Memory B cell (primary cell): Measurements from ENCODE around the gene ZDHHC22.

Source experiments
- ATAC-seq: fragments of 150-1000 bp; cut with Tn5 transposase; 2 replicates; pipeline ENCODE4 v1.10.0; 2021; ENCODE audit warnings: low read depth, mild to moderate bottlenecking, moderate library complexity
- DNase-seq, 2 donors: peaks; one replicate each; pipeline ENCODE4 v3.0.0; 2022; ENCODE audit warnings: low spot score in 2 of 2
- H3K27ac Mint-ChIP-seq: one replicate; pipeline ENCODE4 v1.8.0; 2022; ENCODE audit warnings: mild to moderate bottlenecking, moderate library complexity, mixed read lengths
- H3K27me3 Mint-ChIP-seq: one replicate; pipeline ENCODE4 v1.8.0; 2022; ENCODE audit warnings: mixed read lengths
- H3K36me3 Mint-ChIP-seq: one replicate; pipeline ENCODE4 v1.8.0; 2022; ENCODE audit warnings: mild to moderate bottlenecking, mixed read lengths
- H3K4me1 Mint-ChIP-seq: one replicate; pipeline ENCODE4 v1.8.0; 2022; ENCODE audit warnings: mixed read lengths
- H3K4me3 Mint-ChIP-seq: one replicate; pipeline ENCODE4 v1.8.0; 2022; ENCODE audit warnings: mild to moderate bottlenecking, moderate library complexity, mixed read lengths
- H3K9me3 Mint-ChIP-seq: one replicate; pipeline ENCODE4 v1.8.0; 2022; ENCODE audit warnings: mixed read lengths

ZDHHC22 gene

DNA sequence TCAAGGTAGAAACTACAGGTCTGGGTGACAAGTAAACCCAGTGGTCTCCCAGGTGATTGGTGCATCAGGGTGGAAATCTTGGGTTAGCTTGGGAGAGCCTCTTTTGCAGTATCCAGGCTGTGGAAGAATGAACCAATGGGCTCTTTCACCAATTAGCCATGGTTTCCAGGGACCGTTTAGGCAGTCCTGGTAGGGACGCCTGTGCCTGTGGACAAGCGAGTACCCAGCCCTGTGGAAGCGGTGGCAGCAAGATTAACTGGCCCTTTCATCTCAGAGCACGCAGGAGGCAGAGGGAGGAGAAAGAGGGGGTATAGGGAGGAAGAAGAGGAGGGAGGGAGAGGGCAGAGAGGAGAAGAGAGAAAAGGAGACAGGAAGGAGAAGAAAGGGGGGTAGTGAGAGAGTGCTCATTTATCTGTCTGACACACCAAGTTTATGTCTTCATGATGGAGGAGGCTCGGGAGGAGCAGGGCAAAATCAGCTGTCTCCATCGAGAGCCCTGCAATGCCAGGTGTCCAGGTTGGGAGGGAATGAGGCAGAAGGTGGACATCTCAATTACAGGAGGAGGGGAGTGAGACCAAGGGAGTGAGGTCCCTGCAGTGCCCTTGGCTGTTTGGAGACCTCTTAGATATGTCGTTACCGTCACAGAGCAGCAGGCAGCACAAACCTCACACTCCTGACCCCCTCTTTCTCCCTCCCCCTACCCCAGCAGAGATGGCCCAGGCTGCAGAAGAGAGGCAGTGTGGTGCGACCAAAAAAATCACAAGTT is 4.6 kb upstream of the ZDHHC22 start:
- Mint-ChIP-seq H3K4me3 (no peak overlapping the region), H3K9me3 (no peaks in the 10 kb centered on the region), H3K4me1 (peaks cover 3% of the 10 kb centered on the region), H3K27me3 (peaks cover 24% of the 10 kb centered on the region), H3K27ac (no peak overlapping the region), H3K36me3 (no peaks in the 10 kb centered on the region)
- DNase-seq = no peak
- ATAC-seq = no peak

DNA sequence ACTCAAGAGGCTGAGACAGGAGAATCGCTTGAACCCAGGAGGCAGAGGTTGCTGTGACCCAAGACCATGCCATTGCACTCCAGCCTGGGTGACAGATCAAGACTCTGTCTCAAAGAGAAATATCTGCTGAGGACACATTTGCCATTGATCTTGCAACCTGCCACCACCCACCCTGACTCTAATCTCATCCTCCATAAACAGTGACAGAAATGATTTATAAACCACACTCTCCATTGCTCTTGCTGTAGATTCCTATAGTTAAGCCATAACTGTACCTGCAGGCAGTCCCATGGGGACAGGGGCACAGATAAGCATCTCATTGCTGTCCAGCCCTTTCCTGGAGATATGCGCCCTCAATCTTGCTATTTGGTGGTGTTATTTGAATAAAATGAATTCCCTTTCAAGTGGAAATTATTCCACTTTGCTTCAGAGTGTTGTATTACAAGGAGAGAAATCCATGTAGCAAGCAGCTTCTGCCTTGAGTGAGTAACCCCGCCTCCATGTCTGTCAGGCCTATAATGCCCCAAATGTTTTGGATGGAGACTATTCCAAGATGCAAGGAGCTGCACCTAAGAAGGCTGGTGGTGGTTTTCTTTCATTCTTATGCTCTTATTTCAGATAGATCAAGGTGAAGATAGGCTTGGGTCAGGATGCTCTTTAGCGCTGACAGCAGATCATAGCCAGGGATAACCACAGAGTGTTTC is 3.0 kb upstream of the ZDHHC22 start:
- H3K4me3 Mint-ChIP-seq = no peak overlapping the region
- H3K36me3 Mint-ChIP-seq = no peaks in the 10 kb centered on the region
- H3K4me1 Mint-ChIP-seq = peaks cover 11% of the 10 kb centered on the region
- ATAC-seq (no peak), DNase-seq (no peak)
- peaks cover 27% of the 10 kb centered on the region for H3K27me3 Mint-ChIP-seq
- H3K9me3 Mint-ChIP-seq = no peaks in the 10 kb centered on the region
- no peak overlapping the region for H3K27ac Mint-ChIP-seq

DNA sequence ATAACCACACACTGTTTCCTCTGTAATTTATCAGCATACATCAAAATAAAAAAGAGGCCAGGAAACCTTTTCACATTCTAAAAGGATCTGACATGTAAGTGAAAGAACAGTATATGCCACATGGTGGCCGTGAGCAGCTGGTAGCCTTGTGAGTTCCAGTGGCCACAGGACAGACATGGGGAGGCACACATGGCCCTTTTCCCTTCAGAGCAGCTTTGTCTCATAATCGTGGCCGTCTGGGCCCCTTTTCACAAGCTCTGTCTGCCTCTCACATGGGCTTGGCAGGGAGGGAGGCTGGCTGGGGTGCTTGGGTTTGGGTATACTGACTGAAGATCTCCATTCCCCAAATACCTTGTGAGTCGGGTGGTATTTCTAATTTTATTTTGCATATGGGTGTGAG is 1.5 kb upstream of the ZDHHC22 start:
- Mint-ChIP-seq H3K4me3 (no peak overlapping the region), H3K27ac (no peak overlapping the region), H3K27me3 (peaks cover 34% of the 10 kb centered on the region), H3K4me1 (peaks cover 17% of the 10 kb centered on the region), H3K9me3 (no peaks in the 10 kb centered on the region), H3K36me3 (no peaks in the 10 kb centered on the region)
- DNase-seq = no peak
- ATAC-seq = no peak

DNA sequence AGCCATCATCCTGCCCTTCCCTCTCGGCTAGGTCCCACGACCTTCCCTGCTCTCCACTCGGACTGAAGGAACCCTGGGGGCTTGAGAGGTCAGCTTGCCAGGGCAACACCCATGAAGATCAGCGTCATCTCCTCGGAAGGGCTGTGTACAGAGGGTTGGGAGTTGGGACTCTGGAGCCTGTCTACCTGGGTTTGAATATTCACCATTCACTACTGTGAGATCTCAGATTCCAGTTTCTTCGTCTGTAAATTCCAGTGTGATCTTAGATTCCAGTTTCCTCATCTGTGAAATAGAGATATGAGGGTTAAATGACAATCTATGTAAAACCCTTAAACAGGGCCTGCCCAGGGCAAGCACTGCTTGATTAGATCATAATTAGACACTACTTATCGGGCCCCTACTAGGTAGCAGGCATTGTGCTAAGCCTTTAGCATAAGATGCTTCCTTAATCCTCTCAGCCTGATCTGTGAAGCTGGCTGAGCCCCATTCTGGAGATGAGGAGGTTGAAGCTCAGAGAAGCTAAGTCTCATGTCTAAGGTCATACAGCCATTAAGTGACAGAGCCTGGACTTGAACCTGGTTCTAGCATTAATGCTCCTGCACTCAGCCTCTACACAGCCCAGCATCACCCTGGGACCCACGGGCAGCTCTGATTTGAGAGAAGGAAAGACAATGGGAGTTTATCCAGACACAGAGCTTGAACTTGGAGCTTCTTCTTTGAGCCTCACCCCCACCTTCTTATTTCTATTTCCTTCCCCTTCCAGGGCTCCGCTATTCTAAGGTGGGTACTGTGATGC is 612 bp upstream of the ZDHHC22 start:
- no peaks in the 10 kb centered on the region for H3K9me3 Mint-ChIP-seq
- peaks cover 38% of the 10 kb centered on the region for H3K27me3 Mint-ChIP-seq
- peak overlapping the region; percentile 72 for H3K4me3 Mint-ChIP-seq
- DNase-seq (no peak), ATAC-seq (no peak)
- H3K4me1 Mint-ChIP-seq = peaks cover 17% of the 10 kb centered on the region
- no peaks in the 10 kb centered on the region for H3K36me3 Mint-ChIP-seq
- no peak overlapping the region for H3K27ac Mint-ChIP-seq

DNA sequence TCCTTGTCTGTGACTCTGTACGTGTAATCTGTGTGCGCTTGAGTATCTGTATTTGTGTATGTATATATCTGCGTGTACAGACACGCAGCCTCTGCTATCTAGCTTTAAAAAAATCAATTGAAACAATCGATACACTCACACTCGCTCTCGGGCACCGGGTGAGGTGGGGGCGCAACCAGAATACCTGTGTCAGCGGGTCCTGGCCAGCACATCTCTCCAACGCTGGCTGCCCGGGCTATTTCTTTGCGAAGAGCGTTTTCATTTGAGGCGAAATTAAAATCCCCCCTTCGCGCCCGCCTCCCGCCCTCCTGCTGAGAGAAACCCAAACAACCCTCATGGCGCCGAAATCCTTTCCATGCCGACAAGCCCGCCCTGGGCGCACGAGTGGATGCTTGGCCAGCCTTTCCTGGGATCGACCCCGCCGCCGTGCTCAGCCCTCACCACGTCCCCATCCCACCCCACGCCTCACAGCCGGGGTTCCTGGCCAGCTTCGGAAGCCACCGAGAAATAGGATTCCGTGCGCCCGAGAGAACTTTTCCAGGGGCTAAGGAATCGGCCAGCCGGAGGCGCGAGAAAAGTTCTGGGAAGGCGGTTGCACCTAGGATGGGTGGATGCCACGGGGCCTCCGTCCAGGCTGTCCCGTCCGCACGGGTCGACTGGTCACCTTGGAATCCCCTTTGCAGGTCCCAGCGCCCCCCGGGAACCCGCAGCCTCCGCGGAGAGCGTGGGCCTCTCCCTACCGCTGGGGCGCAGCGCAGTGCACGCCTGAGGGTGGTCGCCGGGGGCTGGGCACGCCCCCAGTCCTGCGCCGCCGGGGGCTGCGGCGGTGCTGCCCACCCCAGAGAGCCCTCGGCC is 1.0 kb downstream of the ZDHHC22 start:
- H3K9me3 Mint-ChIP-seq = no peaks in the 10 kb centered on the region
- peak overlapping the region; percentile 69 for H3K4me3 Mint-ChIP-seq
- no peak for ATAC-seq
- no peaks in the 10 kb centered on the region for H3K36me3 Mint-ChIP-seq
- peaks cover 38% of the 10 kb centered on the region for H3K27me3 Mint-ChIP-seq
- H3K27ac Mint-ChIP-seq = no peak overlapping the region
- peaks cover 20% of the 10 kb centered on the region for H3K4me1 Mint-ChIP-seq
- no peak for DNase-seq

DNA sequence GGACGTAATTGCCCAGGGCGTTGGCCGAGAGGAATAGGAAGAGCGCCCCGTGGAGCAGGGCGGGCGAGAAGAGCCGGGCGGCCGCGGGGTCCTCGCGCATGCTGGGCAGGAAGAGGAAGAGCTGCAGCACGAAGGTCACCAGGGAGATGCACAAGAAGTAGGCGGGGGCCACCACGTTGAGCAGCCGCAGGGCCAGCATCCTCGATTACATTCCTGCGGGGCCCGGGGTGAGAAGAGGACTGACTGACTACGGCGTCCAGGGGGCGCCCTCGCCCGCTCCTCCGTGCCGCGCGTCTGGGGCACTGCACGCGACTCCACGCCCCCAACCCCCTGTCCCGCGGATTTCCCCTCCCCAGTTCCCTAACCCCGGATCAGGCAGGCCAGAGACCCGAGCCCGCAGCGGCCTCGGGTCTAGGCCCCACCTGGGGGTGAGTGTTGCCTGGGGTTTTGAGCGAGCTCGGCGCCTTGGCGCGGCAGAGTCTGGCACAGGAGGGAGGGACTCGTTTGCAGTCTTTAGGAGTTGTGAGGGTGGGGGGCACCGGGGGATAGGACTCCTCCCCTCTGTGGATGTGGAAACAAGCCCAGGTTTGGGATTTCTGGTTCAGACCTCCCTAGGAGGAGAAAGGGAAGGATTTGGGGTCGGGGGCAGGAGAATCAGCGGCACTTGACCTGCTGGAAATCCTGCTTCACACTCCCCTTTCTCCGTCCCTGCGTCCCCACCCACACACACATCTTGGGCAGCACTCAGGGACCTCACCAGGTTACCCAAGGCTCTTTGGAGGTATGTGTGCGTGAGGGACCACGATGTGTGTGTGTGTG is 1.8 kb downstream of the ZDHHC22 start:
- DNase-seq (peak in 1 of 2 donors; percentile 55), ATAC-seq (peak; percentile 76)
- Mint-ChIP-seq H3K9me3 (no peaks in the 10 kb centered on the region), H3K27ac (no peak overlapping the region), H3K4me3 (peak overlapping the region; percentile 69), H3K36me3 (no peaks in the 10 kb centered on the region), H3K27me3 (peaks cover 37% of the 10 kb centered on the region), H3K4me1 (peaks cover 20% of the 10 kb centered on the region)

DNA sequence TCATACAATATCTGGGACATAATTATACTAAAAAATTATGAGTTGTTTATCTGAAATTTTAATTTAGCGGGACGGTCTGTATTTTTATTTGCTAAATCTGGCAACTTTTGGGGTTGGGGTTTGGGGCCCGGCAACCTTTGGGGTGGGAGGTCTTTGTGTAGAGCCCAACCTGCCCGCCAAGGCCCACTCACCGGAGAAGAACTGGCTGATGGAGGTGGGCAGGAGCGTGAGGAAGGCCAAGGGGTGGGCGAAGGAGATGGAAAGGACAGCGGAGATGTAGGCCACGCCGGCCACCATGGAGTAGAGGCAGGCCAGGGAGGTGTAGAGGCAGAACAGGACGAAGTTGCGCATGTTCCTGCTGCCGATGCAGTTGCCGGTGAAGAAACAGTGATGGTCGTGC is 2.6 kb downstream of the ZDHHC22 start:
- Mint-ChIP-seq H3K27ac (no peak overlapping the region), H3K27me3 (peaks cover 35% of the 10 kb centered on the region), H3K4me3 (peak overlapping the region; percentile 69), H3K4me1 (peaks cover 20% of the 10 kb centered on the region), H3K36me3 (no peaks in the 10 kb centered on the region), H3K9me3 (no peaks in the 10 kb centered on the region)
- no peak for ATAC-seq
- no peak for DNase-seq

DNA sequence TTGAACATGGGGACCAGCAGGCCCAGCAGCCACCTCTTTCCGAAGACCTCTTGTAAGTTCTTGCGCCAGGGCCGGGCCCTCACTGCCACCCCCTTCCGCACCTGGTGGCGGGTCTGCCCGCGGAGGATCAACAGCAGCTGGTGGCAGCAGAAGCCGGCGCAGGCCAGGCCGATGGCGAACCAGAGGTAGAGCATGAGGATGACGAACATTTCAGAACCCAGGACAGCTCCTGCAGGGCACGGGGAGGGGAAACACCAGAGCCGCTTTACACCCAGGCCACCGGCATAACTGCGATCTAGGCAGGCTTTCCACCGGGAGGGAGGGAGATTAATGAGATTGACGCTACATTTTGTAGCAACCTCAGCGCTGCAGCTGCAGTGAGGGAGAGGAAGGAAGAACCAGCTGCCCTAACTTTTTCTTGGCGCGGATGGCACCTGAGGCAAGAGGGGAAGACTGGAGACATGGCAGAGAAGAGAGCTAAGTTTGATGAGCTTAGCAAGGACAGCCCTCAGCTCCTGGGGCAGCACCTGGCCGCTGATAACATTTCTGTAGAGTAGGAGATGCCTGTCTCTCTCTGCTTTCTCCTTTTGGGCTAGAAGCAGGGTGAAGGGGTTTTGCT is 7.8 kb downstream of the ZDHHC22 start:
- peak; percentile 97 for ATAC-seq
- peaks cover 3% of the 10 kb centered on the region for H3K36me3 Mint-ChIP-seq
- H3K4me3 Mint-ChIP-seq = no peak overlapping the region

DNA sequence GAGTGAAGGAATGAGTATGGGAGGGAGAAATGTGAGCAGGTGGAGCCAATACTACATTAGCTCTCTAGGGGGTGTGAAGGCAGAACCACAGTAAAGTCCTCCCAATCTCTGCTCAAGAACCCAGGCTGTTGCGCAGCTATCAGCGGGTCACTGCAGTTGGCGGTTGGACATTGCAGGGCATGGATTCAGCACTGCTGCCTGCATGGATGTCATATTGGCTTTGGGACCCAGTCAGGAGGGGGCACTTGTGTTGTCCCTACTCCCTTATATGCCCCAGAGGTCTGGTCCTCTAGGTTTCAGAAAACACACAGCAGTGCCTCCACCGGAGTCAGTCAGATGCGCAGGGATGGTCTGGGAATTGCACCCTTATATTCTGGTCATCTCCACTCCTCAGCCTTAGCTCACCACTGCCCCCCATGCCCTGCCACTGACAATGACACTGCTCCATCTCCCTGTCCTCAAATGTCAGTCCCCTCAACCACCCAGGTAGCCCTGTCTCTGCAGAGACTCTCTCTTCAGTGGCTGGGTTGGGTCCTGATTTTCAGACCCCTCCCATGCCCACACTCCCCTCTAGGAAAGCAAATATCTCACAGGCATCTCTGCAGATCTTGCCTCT is 9.6 kb downstream of the ZDHHC22 start:
- Mint-ChIP-seq H3K27ac (no peak overlapping the region), H3K4me3 (no peak overlapping the region), H3K36me3 (peaks cover 3% of the 10 kb centered on the region), H3K9me3 (no peaks in the 10 kb centered on the region), H3K27me3 (peaks cover 35% of the 10 kb centered on the region), H3K4me1 (peaks cover 10% of the 10 kb centered on the region)
- DNase-seq (no peak), ATAC-seq (no peak)

More for the DNA sequence above, 7.8 kb downstream of the ZDHHC22 start:
- Mint-ChIP-seq H3K27ac (no peak overlapping the region), H3K4me1 (peaks cover 9% of the 10 kb centered on the region), H3K27me3 (peaks cover 39% of the 10 kb centered on the region), H3K9me3 (no peaks in the 10 kb centered on the region)
- DNase-seq = peak; percentile 67 to 73

DNA sequence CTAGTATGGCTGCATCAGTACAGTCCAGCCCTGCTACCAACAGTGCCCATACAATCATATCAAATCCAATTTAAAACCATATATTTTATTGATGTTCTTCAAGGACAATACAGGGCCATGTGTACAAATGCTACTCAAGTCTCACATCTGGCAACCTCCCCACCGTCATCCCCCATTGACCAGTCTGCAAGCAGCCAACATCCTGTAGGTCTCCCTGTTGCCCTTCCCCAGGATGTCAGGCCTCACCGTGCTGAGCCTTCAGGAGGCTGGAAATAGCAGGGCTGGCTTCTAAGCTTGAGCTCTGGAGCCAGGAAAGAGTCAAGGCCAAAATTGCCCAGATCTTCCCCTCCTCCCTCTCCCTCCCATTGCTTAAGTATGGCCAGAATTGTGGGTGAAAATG is 10.4 kb downstream of the ZDHHC22 start:
- peaks cover 3% of the 10 kb centered on the region for H3K36me3 Mint-ChIP-seq
- H3K4me3 Mint-ChIP-seq = no peak overlapping the region
- peaks cover 32% of the 10 kb centered on the region for H3K27me3 Mint-ChIP-seq
- H3K4me1 Mint-ChIP-seq = peaks cover 9% of the 10 kb centered on the region
- ATAC-seq (no peak), DNase-seq (no peak)
- H3K9me3 Mint-ChIP-seq = no peaks in the 10 kb centered on the region
- no peak overlapping the region for H3K27ac Mint-ChIP-seq

DNA sequence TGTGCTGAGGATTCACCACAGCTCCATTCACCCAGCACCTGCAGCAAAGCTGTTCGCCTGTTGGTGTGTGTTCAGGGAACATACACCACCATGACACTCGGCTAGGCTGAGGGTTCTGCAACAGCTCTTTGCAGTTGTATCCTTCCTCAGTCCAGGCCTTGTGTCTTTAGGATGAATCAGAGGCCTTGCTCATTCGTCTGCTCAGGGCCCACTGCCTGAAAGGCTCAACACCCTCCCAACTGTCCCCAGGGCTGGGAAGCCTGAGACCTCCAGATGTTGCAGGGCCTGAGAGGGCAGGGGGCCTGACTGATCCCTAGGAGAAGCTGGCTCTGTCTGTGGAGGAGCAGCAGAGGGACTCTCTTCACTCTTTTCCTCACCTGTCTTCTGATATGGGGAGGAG is 11.2 kb downstream of the ZDHHC22 start:
- DNase-seq = no peak
- Mint-ChIP-seq H3K4me3 (no peak overlapping the region), H3K9me3 (no peaks in the 10 kb centered on the region), H3K4me1 (peaks cover 12% of the 10 kb centered on the region), H3K36me3 (peaks cover 3% of the 10 kb centered on the region), H3K27me3 (peaks cover 32% of the 10 kb centered on the region), H3K27ac (no peak overlapping the region)
- ATAC-seq = no peak

DNA sequence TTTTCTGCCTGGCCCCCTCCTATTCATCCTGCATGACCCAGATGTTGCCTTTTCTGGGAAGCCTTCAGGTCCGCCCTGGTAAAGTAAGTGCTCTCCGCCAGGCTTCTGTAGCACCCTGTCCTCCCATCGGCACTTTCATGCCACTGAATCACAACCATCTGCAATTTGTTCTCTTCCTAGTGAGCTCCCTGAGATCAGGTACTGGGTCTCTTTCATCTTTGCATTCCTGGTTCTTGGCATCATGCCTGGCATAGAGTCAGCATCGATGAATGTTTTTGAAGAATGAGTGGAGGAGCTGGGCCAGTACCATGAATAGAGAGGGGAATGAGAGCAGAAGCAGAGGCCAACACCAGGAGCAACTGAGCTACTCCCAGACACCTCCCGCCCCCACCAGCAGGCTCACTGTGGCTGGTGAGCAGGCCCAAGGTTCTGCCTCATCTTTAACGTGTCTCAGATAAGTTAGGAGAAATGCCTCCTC is 13.1 kb downstream of the ZDHHC22 start:
- DNase-seq (no peak), ATAC-seq (no peak)
- peaks cover 23% of the 10 kb centered on the region for H3K27me3 Mint-ChIP-seq
- no peak overlapping the region for H3K27ac Mint-ChIP-seq
- H3K4me3 Mint-ChIP-seq = no peak overlapping the region
- no peaks in the 10 kb centered on the region for H3K9me3 Mint-ChIP-seq
- peaks cover 3% of the 10 kb centered on the region for H3K36me3 Mint-ChIP-seq
- H3K4me1 Mint-ChIP-seq = peaks cover 21% of the 10 kb centered on the region
